ENCODE results near the gene SPAG9.

- TF ChIP-seq CTCF (IDR thresholded peaks at IDR 0.05) (no peak), ZFX (IDR thresholded peaks at IDR 0.05; ENCODE audit: borderline replicate concordance) (no peak)
Observed at GRCh38 chr17:51035431-51035830, 85.2 kb downstream of the SPAG9 start.
